HepG2 (cell line): Measurements from ENCODE around the gene C1QC. TPM values are rescaled to one million over a fixed set of nuclear protein-coding genes. Genes with fewer than 3 reads are reported as not detected.

ENCODE experiments used
- ATAC-seq: fragments of 200-7000 bp; cut with Tn5 transposase; 3 replicates; pipeline ENCODE4 v1.9.1; 2020; ENCODE audit warnings: mild to moderate bottlenecking, moderate library complexity
- BruUV-seq: library from RNA; stranded (reverse); fragments of 400-500 nt; replicated peaks from 2 replicates; lab custom pipeline; 2021; lab: Mats Ljungman, UMichigan
- CTCF ChIA-PET: fragments of 300-600 bp; formaldehyde crosslinking; extraction: SDS; loops from one replicate; lab custom pipeline; 2021; ENCODE audit warnings: low total read pairs, inconsistent platforms, low intra/inter-chr PET ratio; lab: Yijun Ruan, JAX
- POLR2A ChIA-PET: fragments of 350-600 bp; sonication (Branson Sonifier 250); formaldehyde crosslinking; loops from one replicate; lab custom pipeline; 2020; ENCODE audit warnings: antibody characterized with exemption, inconsistent platforms; lab: Yijun Ruan, JAX
- DNase-seq: peaks from one replicate; pipeline ENCODE4 v3.0.0-alpha.2; 2015; ENCODE audit warnings: low spot score
- FAIRE-seq: peaks from 3 replicates; lab custom pipeline; 2011; peaks lifted over from hg19 to GRCh38; lab: Jason Lieb, UNC
- H2AFZ ChIP-seq: one replicate; pipeline ENCODE4 v1.6.1; 2011; ENCODE audit warnings: low read length, inconsistent platforms
- H3K27ac ChIP-seq: fragments of 300-600 bp; 3 replicates; pipeline ENCODE4 v1.8.0; 2011; ENCODE audit warnings: mixed run types, mild to moderate bottlenecking, mixed read lengths, low read length, inconsistent platforms; ENCODE audit not compliant: insufficient read depth; ENCODE audit errors: extremely low read length
- H3K27me3 ChIP-seq, 2 experiments: fragments of 200-600 bp in 1 of 2; 2 replicates in 1 of 2; 3 replicates in 1 of 2; pipeline versions ENCODE4 v1.6.0 to v1.8.0; 2011; ENCODE audit warnings: low read length in 2 of 2, mild to moderate bottlenecking in 2 of 2, moderate library complexity in 2 of 2, inconsistent platforms in 1 of 2; ENCODE audit not compliant: insufficient read depth in 2 of 2, control insufficient read depth in 1 of 2
- H3K36me3 ChIP-seq, 2 experiments: fragments of 200-600 bp in 1 of 2; replicated peaks in 1 of 2; 2 replicates in 1 of 2; 3 replicates in 1 of 2; pipeline versions ENCODE4 v1.5.1 to v1.8.0; 2011; ENCODE audit warnings: low read length in 2 of 2, inconsistent platforms in 1 of 2; ENCODE audit not compliant: insufficient read depth in 2 of 2, control insufficient read depth in 1 of 2
- H3K4me1 ChIP-seq: 2 replicates; pipeline ENCODE4 v1.5.1; 2012; ENCODE audit warnings: low read length, inconsistent platforms; ENCODE audit not compliant: insufficient read depth
- H3K4me2 ChIP-seq: 2 replicates; pipeline ENCODE4 v1.6.0; 2011; ENCODE audit warnings: low read depth, low read length, inconsistent platforms
- H3K4me3 ChIP-seq, 3 experiments: fragments of 200-600 bp in 1 of 3; sonication (generic), shearing (Covaris generic) in 1 of 3; replicated peaks in 1 of 3; 2 replicates each; pipeline ENCODE4 v1.5.1; 2011 to 2016; ENCODE audit warnings: low read length in 3 of 3, inconsistent platforms in 2 of 3, low read depth in 2 of 3, mild to moderate bottlenecking in 2 of 3, control low read depth in 1 of 3, mixed read lengths in 1 of 3; ENCODE audit not compliant: insufficient read depth in 1 of 3
- H3K79me2 ChIP-seq: one replicate; pipeline ENCODE4 v1.6.1; 2011; ENCODE audit warnings: low read length, inconsistent platforms; ENCODE audit not compliant: insufficient read depth
- H3K9ac ChIP-seq: 2 replicates; pipeline ENCODE4 v1.6.0; 2011; ENCODE audit warnings: mild to moderate bottlenecking, low read depth, low read length, inconsistent platforms; ENCODE audit not compliant: insufficient read depth
- H3K9me3 ChIP-seq: 2 replicates; pipeline ENCODE4 v1.5.1; 2012; ENCODE audit warnings: mild to moderate bottlenecking, low read length
- H4K20me1 ChIP-seq: 2 replicates; pipeline ENCODE4 v1.6.0; 2011; ENCODE audit warnings: inconsistent platforms, mild to moderate bottlenecking, low read length, moderate library complexity; ENCODE audit not compliant: insufficient read depth
- CREB1 ChIP-seq, 2 experiments: fragments of 450-650 bp in 1 of 2; IDR thresholded peaks; 2 replicates each; pipeline ENCODE4 v1.6.1; 2016 to 2017; ENCODE audit warnings: control low read depth in 1 of 2, mild to moderate bottlenecking in 1 of 2, missing compliant biosample characterization in 1 of 2, missing genetic modification characterization in 1 of 2
- SNAI1 ChIP-seq: sonication (generic); formaldehyde crosslinking; IDR thresholded peaks from 2 replicates; pipeline ENCODE4 v1.5.0; 2020; ENCODE audit warnings: mild to moderate bottlenecking, missing genetic modification reagents, borderline replicate concordance
- TP53 ChIP-seq: sonication (generic); formaldehyde crosslinking; conservative IDR thresholded peaks from 2 replicates; pipeline ENCODE4 v1.4.0; 2020; ENCODE audit warnings: missing genetic modification reagents
- YEATS4 ChIP-seq: sonication (generic); formaldehyde crosslinking; IDR thresholded peaks from 2 replicates; pipeline ENCODE4 v1.4.0; 2020; ENCODE audit warnings: missing genetic modification reagents, borderline replicate concordance
- ZNF629 ChIP-seq: sonication (generic); formaldehyde crosslinking; conservative IDR thresholded peaks from 2 replicates; pipeline ENCODE4 v1.5.0; 2020; ENCODE audit warnings: missing genetic modification reagents
- WGBS: methylation state at CpG from one replicate; pipeline ENCODE4 v1.1.6; 2017; ENCODE audit warnings: low lambda C conversion rate; 5-methylcytosine and 5-hydroxymethylcytosine counted together
- in situ Hi-C: cut with HindIII; loops from 2 replicates; pipeline ENCODE4 v1.10.0; 2017; ENCODE audit warnings: low pct_unique_long_range_greater_than_20kb; ENCODE audit not compliant: extremely low pct_ligation_motif_present
- intact Hi-C: fragments of 100-400 bp; cut with micrococcal nuclease; formaldehyde crosslinking; loops from one replicate; pipeline ENCODE4 v1.10.0; 2022; ENCODE audit not compliant: unreplicated experiment
- polyA plus RNA-seq, 8 experiments: library from polyadenylated mRNA; depleted of rRNA in 3 of 8; stranded (reverse) in 7 of 8; unstranded in 1 of 8; fragments of >200 nt; fragmentation: Illumina TruSeq in 4 of 8; extraction: Trizol in 4 of 8; gene quantifications; 2 replicates each; pipeline versions ENCODE4 v1.2.1 to v1.2.3, GENCODE V29; 2011 to 2016; ENCODE audit warnings: low read depth in 4 of 8, missing spikeins in 1 of 8, mixed read lengths in 1 of 8; ENCODE audit not compliant: insufficient read depth in 1 of 8
- total RNA-seq, 5 experiments: library from RNA; depleted of rRNA; stranded (reverse); fragments of >200 nt; fragmentation: Illumina TruSeq; extraction: Trizol; gene quantifications; 2 replicates each; pipeline ENCODE4 v1.2.3, GENCODE V29; 2016; ENCODE audit warnings: low read depth in 1 of 5

The C1QC gene
- total and polyA plus RNA-seq, 2 of the 13 experiments (the other 11 are each of a cell fraction or from before 2014, with no cell fraction given), result not detected

GRCh38 chr1:22691031-22691753 is 47.8 kb downstream of the C1QC start:
- no peak overlapping the region for H3K4me3 ChIP-seq
- H3K27ac ChIP-seq, result no peak overlapping the region
- no TSS peak for BruUV-seq
- in situ Hi-C loops (no loop called here), intact Hi-C loops (no loop called here)
- H4K20me1 ChIP-seq, result no peaks in the 10 kb centered on the region
- no peaks in the 10 kb centered on the region for H3K9me3 ChIP-seq
- 28% methylated on average over 13 of the region's 13 CpGs for WGBS
- ATAC-seq, result no peak
- 0 out of 5 replicates have a peak, but pooled peaks cover 0 to 6% of the 10 kb centered on the region in 2 experiments for H3K27me3 ChIP-seq
- H3K4me1 ChIP-seq, result no peaks in the 10 kb centered on the region
- H3K4me2 ChIP-seq, result no peak overlapping the region
- H2AFZ ChIP-seq, result no peak overlapping the region
- ChIA-PET CTCF (no interaction called here), POLR2A (no interaction called here)
- TF ChIP-seq CREB1 (IDR thresholded peaks at IDR 0.05) (peak; percentile 73), CREB1 (CRISPR knock-in tag; IDR thresholded peaks at IDR 0.05) (no peak), SNAI1 (CRISPR knock-in tag) (no peak)
- DNase-seq, result no peak
- no peak for FAIRE-seq
- H3K36me3 ChIP-seq, result no peaks in the 10 kb centered on the region
- no peaks in the 10 kb centered on the region for H3K79me2 ChIP-seq
- no peak overlapping the region for H3K9ac ChIP-seq

- CTCF ChIA-PET, result no interaction called here
- Histone ChIP-seq H4K20me1 (no peaks in the 10 kb centered on the region), H3K79me2 (no peaks in the 10 kb centered on the region), H3K36me3 (no peaks in the 10 kb centered on the region), H2AFZ (no peak overlapping the region), H3K9me3 (no peaks in the 10 kb centered on the region), H3K27me3 (0 out of 5 replicates have a peak, but pooled peaks cover 0 to 6% of the 10 kb centered on the region in 2 experiments), H3K4me3 (no peak overlapping the region), H3K9ac (no peak overlapping the region), H3K4me2 (no peak overlapping the region), H3K27ac (no peak overlapping the region), H3K4me1 (no peaks in the 10 kb centered on the region)
- DNase-seq, result no peak
- intact Hi-C loops, result no loop called here
- POLR2A ChIA-PET, result no interaction called here
- no TSS peak for BruUV-seq
- ATAC-seq, result no peak
- no peak for FAIRE-seq
- WGBS, result 50% methylated on average over 5 of the region's 5 CpGs
- in situ Hi-C loops, result no loop called here
- TF ChIP-seq ZNF629 (CRISPR knock-in tag) (0 out of 2 replicates have a peak, but pooled peaks have one; percentile 28), TP53 (CRISPR knock-in tag) (no peak), YEATS4 (no peak)
Observed at GRCh38 chr1:22694172-22694571, 50.7 kb downstream of the C1QC start.
